ENCODE results near the gene WBP4. TPM values are rescaled to one million over a fixed set of nuclear protein-coding genes. Genes with fewer than 3 reads are reported as not detected.

Gene WBP4
- total and polyA plus RNA-seq, 9 of the 15 experiments (the other 6 are each of a cell fraction or from before 2014, with no cell fraction given) = 5.5 to 12.2 (median 7.9) TPM

GRCh38 chr13:41039746-41040145, 21.6 kb upstream of the WBP4 start:
- ChIA-PET CTCF (ENCODE audit: low intra/inter-chr PET ratio) (no interaction called here), POLR2A (no interaction called here)
- no peak overlapping the region for H3K4me3 ChIP-seq
- no peaks in the 10 kb centered on the region for H3K9me3 ChIP-seq (replicated peaks; ENCODE audit: control insufficient read depth, insufficient read depth, low read depth, low read length)
- H3K9me1 ChIP-seq (ENCODE audit: control insufficient read depth, insufficient read depth, low read length) = no peaks in the 10 kb centered on the region
- in situ Hi-C loops (cut with MboI) (no loop called here), intact Hi-C loops (cut with micrococcal nuclease) (no loop called here)
- H3K27ac ChIP-seq (ENCODE audit: extremely low read depth, low read depth, low read length) = no peak overlapping the region
- H3K36me3 ChIP-seq (ENCODE audit: control insufficient read depth, insufficient read depth, low read length) = no peaks in the 10 kb centered on the region
- no peaks in the 10 kb centered on the region for H4K20me1 ChIP-seq (replicated peaks; ENCODE audit: control insufficient read depth, insufficient read depth, low read length)
- DNase-seq (ENCODE audit: extremely low read depth in 1 of 4, low spot score in 3 of 4) (no peak), FAIRE-seq (no peak), ATAC-seq (no peak)
- BruUV-seq (replicated peaks) = no TSS peak
- no peaks in the 10 kb centered on the region for H3K27me3 ChIP-seq (ENCODE audit: control insufficient read depth in 2 of 2, insufficient read depth in 2 of 2, low read length in 2 of 2)
- no peak overlapping the region for H2AFZ ChIP-seq (ENCODE audit: low read depth, low read length)
- H3K79me2 ChIP-seq (ENCODE audit: control insufficient read depth, insufficient read depth, low read length) = peaks cover 41% of the 10 kb centered on the region
- H3K4me1 ChIP-seq (replicated peaks in 1 of 2; ENCODE audit: control insufficient read depth in 2 of 2, insufficient read depth in 2 of 2, low read length in 2 of 2) = peaks cover 0 to 2% of the 10 kb centered on the region in 2 experiments; a peak in 2 of 5 replicates
- no peak overlapping the region for H3K9ac ChIP-seq (ENCODE audit: insufficient read depth in 1 of 2, low read depth in 2 of 2, low read length in 2 of 2)
- no peak overlapping the region for H3K4me2 ChIP-seq (ENCODE audit: insufficient read depth, low read length)
- TF ChIP-seq MCM5 (IDR thresholded peaks at IDR 0.05; ENCODE audit: low read depth) = no peak
- TF ChIP-seq NR1H2 (CRISPR knock-in tag; IDR thresholded peaks at IDR 0.05) = no peak
- no peak for TF ChIP-seq JUNB (CRISPR knock-in tag; conservative IDR thresholded peaks at IDR 0.05)
- TF ChIP-seq ZBTB8A (IDR thresholded peaks at IDR 0.05; ENCODE audit: partially characterized antibody) = no peak
- no peak for TF ChIP-seq ZNF395 (CRISPR knock-in tag; IDR thresholded peaks at IDR 0.05)
- TF ChIP-seq SAFB (IDR thresholded peaks at IDR 0.05; ENCODE audit: borderline replicate concordance, low read depth, low read length) = no peak
- TF ChIP-seq PPARD (CRISPR knock-in tag; IDR thresholded peaks at IDR 0.05) = no peak
- TF ChIP-seq CTCFL (IDR thresholded peaks at IDR 0.05; ENCODE audit: borderline replicate concordance, insufficient read depth, low read depth, low read length, poor library complexity, severe bottlenecking) = no peak
- no peak for TF ChIP-seq CCAR2 (IDR thresholded peaks at IDR 0.05; ENCODE audit: low read depth, low read length)
- TF ChIP-seq ZNF277 (CRISPR knock-in tag; IDR thresholded peaks at IDR 0.05; ENCODE audit: borderline replicate concordance) = no peak
- TF ChIP-seq HDAC1 (IDR thresholded peaks at IDR 0.05) = no peak
- TF ChIP-seq CREB5 (CRISPR knock-in tag; IDR thresholded peaks at IDR 0.05) = no peak

All from K562 (cell line).